ENCODE data around the gene SHOX.
"Not testable (repeated sequence)": the region's sequence is repeated elsewhere in the genome, so short reads cannot be mapped to it uniquely, and the experiment has no call there.

SHOX gene

DNA sequence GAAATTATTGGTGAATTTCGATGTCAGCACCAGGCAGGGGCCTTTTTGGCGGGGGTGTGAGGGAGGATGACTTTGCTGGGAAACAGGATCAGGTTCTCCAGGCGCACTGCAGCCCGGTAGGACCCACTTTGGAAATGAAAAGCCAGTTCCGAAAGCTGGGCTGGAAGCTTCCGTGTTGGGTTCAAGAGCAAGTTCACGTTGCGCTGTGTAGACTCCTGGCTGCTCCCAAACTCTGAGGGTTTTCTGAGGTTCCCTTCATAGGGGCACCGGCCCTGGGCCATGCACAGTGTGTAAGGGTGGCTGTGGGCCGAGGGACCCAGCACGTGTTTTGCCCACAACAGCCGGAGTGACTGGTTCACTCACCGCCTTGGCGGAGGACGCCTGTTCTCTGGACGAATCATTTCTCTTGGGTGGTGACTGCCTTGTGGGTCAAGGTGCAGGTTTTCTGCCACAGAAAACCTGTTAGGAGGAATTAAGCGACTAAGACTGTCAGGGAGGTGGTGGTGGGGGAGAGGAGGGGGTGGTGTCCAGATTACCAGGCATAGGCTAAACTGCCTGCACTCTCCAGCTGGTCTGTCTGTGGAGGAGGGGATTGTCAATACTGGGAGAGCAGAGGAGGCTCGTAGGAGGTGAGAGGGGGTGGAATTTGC is 8.0 kb downstream of the SHOX start:
- peak; percentile 43 for DNase-seq

DNA sequence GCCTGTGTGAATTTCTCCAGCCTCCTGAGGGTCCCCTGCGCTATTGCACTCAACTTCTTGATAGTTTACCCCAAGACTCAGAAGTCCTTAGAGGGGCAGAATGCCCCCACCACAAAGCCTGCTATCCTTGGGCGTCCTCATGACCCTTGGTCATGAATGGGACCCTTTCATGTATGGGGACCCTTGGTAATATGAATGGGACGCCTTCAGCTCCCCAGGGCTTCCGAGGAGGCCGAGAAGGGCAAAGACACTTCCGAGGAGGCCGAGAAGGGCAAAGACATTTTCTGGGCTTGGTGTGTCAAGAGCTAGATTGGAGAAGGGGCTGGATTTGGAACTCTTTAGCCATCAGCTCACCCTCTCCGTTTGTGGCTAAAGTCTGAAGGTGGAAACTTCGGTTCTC is 8.6 kb downstream of the SHOX start:
- DNase-seq: no peak

DNA sequence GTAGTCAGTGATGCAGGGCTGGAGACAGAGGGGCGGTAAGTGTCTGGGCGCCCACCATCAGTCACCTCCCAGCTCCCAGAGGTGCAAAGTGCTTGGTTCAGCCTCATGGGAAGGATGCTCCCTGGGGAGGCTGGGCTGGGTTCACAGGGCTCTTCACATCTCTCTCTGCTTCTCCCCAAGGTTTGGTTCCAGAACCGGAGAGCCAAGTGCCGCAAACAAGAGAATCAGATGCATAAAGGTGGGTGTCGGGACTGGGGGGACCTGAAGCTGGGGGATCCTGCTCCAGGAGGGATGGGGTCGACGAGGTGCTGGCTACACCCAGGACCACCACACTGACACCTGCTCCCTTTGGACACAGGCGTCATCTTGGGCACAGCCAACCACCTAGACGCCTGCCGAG is 10.1 kb downstream of the SHOX start:
- DNase-seq: no peak

DNA sequence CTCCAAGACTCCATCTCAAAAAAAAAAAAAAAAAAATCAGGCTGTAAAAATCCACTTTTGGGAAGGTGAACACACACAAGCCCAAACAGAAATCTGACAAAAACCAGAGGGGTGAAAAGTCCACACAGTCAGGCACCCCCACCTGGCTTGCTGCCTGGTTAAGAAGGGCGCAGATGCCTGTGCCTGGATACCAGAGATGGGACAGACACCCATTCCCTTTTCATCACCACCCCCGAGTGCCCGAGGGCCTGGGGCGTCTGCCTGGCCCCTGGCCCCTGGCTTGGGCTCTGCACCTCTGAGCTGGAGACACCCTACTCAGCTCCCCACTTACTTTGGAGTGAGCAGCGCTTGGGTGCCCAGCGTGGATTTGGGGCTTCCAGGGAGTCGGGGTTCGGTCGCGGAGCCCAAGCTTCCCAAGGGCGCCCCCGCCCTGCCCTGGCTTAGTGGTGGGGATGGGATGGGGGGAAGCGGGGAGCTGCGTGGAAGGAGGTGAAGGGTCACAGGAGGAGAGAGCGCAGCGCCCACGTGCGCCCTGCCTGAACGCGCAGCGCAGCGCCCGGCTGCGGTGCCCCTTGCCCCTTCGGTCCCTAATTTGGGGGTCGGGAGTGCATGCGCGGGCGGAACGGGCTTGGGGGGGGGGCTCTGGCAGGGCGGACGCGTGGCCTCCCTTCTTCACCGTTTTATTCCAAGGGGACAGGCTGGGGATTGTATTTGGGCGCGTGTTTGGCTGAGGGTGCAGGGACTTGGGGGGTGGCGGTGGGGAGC is 11.3 kb downstream of the SHOX start:
- no peak for DNase-seq

DNA sequence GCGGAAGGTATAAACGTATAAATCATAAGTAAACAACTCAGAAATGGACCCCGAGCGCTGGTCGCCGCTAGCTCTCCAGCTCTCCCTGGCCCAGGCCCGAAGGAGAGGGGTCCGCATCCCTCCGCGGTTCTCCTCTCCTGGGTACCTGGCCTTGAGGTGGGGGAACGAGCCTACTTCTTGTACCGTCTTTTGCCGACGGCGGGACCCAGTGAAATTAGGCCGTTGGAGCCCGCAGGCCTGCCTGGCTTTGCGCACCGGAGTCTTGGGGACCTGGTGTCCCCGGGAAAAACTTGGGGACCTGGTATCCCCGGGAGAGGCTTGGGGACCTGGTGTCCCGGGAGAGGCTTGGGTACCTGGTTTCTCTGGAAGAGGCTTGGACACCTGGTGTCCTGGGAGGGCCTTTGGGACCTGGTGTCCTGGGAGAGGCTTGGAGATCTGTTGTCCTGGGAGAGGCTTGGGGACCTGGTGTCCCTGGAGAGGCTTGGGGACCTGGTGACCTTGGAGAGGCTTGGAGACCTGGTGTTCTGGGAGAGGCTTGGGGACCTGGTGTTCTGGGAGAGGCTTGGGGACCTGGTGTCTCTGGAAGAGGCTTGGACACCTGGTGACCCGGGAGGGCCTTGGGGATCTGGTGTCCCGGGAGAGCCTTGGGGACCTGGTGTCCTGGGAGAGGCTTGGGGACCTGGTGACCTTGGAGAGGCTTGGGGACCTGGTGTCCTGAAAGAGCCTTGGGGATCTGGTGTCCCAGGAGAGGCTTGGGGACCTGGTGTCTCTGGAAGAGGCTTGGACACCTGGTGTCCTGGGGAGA is 12.0 kb downstream of the SHOX start:
- no peak for DNase-seq

DNA sequence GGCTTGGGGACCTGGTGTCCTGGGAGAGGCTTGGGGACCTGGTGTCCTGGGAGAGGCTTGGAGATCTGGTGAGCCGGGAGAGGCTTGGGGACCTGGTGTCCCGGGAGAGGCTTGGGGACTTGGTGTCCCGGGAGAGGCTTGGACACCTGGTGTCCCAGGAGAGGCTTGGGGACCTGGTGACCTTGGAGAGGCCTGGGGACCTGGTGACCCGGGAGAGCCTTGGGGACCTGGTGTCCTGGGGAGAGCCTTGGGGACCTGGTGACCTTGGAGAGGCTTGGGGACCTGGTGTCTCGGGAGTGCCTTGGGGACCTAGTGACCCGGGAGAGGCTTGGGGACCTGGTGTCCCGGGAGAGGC is 12.6 kb downstream of the SHOX start:
- no peak for DNase-seq

DNA sequence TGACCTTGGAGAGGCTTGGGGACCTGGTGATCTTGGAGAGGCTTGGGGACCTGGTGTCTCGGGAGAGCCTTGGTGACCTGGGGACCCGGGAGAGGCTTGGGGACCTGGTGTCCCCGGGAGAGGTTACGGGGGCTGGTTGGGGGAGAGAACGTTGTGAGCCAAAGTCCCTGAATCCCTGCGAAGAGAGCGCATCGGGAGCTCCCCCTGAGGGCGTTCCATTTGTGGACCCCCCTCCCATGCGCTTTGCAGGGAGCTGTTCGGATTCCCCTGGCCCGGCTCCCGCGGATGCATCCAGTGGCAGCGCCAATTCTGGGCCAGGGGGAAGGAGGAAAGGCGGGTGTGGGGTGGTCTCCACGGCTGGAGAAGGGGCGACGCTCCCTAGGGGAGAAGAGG is 13.3 kb downstream of the SHOX start:
- no peak for DNase-seq

DNA sequence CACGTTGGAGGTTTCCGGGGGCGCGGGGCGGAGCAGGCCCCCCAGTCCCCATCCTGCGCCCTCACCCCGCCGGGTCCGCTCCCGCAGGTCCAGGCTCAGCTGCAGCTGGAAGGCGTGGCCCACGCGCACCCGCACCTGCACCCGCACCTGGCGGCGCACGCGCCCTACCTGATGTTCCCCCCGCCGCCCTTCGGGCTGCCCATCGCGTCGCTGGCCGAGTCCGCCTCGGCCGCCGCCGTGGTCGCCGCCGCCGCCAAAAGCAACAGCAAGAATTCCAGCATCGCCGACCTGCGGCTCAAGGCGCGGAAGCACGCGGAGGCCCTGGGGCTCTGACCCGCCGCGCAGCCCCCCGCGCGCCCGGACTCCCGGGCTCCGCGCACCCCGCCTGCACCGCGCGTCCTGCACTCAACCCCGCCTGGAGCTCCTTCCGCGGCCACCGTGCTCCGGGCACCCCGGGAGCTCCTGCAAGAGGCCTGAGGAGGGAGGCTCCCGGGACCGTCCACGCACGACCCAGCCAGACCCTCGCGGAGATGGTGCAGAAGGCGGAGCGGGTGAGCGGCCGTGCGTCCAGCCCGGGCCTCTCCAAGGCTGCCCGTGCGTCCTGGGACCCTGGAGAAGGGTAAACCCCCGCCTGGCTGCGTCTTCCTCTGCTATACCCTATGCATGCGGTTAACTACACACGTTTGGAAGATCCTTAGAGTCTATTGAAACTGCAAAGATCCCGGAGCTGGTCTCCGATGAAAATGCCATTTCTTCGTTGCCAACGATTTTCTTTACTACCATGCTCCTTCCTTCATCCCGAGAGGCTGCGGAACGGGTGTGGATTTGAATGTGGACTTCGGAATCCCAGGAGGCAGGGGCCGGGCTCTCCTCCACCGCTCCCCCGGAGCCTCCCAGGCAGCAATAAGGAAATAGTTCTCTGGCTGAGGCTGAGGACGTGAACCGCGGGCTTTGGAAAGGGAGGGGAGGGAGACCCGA is 14.0 kb downstream of the SHOX start:
- peak; percentile 48 for DNase-seq

DNA sequence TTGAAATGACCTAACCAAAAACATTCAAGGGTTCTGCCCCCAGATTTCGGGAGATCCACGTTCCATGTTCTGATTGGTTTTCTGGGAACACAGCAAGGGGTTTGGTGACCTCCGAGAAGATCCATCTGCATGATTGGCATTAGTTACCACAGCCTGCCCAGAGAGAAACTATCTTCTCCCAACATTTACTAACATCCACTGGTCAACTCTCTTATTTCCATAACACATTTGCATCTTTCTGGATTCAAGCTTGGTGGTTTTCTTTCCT is 15.6 kb downstream of the SHOX start:
- DNase-seq: no peak

DNA sequence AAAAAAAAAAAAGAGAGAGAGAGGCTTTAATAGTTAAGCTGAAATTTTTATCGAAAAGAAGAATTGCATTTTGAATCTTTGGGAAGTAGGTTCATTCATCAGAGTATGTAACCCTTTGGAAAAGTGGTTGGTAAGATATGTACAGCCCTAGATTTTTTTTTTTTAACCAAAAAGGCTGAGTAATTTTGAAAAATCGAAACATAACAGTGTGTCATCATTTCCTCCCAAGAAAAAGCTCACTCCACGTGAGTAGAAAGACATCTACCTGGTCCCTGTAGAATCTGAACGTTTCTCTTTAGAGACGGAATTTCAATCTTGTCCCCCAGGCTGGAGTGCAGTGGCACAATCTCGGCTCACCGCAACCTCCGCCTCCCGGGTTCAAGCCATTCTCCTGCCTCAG is 16.2 kb downstream of the SHOX start:
- no peak for DNase-seq

DNA sequence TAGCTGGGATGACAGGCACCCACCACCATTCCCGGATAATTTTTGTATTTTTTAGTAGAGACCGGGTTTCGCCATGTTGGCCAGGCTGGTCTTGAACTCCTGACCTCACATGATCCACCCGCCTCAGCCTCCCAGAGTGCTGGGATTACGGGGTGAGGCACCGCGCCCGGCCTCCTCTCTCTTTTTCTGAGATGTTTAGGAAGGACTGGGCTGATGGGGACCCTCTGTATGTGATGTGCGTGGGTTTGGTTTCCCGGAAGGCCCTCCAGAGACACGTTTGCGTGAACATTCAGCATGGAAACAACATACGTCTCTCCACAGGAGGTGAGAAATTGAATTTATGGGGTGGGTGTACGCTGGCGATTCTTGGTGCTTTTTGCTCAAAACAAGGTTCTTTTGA is 18.6 kb downstream of the SHOX start:
- no peak for DNase-seq

DNA sequence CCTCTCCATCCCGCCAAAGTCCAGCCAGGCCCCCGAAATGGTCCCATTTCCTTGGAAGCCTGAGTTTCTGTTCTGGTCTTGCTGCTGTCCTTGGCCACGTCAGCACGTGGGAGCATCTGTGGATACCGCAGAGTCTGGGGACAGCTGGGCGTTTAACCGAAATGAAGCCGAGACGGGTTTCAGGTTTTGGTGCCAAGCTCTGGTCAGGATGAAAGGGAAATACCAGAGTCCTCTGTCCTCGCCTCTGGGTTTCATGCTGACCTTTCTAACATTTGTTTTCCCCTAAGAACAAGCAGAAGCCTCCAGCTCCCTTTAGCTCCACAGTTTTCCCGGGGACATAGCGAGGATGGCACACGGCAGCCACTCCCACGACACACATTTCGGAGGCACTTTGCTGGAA is 19.7 kb downstream of the SHOX start:
- DNase-seq: no peak

DNA sequence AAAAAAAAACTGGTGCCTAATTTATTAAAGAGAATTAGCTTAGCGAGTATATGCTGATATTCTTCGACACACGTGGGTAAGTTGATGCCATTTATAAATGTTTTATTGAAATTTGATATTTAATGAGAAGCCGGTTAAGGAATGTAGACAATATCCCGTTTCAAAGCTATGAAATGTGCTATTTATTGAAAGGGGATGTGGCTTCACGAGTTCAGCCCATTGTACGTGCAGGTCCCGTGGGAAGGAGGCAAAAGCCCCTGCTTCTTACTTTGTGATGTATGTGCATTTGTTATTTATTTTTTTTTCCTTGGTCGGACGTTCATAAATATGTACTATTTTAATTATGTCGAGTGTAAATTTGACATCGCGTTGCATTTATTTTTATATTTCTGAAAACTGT is 20.2 kb downstream of the SHOX start:
- no peak for DNase-seq

DNA sequence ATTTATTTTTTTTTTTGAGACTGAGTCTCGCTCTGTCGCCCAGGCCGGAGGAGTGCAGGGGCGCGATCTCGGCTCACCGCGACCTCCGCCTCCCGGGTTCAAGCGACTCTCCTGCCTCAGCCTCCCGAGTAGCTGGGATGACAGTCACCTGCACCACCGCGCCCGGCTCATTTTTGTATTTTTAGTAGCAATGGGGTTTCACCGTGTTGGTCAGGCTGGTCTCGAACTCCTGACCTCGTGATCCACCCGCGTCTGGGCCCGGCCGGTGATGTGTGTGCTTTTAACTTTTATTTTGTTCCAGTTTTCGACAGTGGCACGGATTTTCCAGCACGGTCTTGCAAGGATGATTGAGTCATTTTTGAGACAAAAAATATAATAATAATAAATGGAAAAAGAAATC is 21.3 kb downstream of the SHOX start:
- DNase-seq: not testable (repeated sequence)

DNA sequence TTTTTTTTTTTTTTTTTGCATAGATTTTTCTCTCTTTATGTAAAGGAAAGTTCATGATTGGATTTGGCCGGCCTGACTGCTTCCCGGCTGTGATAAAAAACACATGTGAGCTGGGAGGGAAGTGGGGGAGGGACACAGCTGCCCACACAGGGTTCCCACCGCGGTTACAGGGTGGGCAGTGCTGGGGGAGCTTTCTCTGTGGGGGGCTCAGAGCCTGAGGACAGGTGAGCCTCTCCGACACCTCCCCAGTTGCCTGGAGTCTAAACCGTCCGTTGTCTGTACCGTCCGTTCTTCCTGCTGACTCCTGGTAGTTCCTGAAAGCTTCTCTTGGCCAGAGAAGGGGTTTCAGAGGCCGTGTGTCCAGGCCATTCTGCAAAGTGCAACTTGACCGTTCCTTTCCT is 21.8 kb downstream of the SHOX start:
- no peak for DNase-seq

DNA sequence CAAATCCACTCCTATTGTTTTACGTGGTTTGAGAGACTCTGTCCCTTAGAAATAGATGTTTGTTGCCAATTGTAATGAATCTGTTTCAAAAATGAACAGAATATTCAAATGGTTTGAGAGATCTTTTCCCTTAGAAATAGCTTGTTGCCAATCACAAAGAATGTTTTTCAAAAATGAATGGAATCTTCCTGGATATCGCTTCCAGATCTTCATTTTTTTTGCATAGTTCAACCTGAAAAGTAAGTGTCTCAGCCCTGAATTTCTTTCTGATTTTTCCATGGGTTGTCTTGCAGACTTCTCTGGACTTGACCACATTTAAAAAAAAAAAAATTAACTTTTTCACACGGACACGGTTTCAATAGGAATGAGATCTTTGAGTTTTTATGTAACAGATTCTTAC is 22.7 kb downstream of the SHOX start:
- no peak for DNase-seq

DNA sequence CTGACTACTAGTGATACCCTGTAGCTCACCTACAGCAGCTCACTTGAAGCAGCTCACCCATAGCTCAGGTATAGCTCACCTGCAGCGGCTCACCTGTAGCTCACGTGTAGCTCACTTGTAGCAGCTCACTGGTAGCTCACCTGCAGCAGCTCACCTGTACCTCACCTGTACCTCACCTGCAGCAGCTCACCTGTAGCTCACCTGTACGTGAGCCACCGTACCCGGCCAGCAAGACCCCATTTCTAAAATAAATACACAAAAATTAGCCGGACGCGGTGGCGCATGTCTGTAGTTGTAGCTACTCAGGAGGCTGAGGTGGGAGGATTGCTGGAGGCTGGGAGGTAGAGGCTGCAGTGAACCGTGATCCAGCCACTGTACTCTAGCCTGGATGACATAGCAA is 30.6 kb downstream of the SHOX start:
- no peak for DNase-seq

DNA sequence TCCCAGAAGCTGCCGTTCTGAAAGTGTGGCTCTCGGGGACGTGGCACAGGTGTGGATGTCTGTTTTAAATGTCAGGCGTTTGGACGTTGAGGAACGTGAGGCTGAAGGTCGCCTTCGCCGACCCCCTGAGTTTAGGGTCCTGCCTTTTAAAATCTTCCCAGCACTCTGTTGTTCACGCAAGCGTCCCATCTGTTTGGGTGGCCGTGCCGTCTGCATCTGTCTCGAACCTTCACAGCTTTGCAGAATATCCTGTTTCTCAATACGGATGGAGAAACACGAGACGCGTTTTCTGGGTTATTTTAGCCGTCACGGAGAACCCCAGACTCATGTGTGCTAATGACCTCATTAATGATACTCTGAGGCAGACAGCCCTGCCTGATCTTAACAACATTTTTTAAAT is 31.5 kb downstream of the SHOX start:
- no peak for DNase-seq

DNA sequence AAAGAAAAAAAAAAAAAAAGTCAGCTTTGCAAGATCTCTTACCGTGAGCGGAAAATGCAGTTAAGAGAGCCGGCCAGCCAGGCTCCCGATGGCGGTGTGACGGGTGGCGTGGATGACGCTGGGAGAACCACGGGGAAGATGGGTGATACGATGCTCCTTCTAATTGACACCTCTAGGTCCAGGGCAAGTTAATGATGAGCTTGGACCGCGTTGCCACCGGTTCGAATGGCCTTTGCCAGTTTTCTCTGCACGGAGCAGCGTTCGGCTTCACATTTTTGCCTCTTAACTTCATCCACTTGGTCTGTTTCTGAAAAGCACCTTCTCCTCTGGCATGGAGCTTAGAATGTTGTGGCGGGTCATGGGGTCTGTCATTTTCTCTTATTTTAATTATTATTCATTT is 33.2 kb downstream of the SHOX start:
- no peak for DNase-seq

DNA sequence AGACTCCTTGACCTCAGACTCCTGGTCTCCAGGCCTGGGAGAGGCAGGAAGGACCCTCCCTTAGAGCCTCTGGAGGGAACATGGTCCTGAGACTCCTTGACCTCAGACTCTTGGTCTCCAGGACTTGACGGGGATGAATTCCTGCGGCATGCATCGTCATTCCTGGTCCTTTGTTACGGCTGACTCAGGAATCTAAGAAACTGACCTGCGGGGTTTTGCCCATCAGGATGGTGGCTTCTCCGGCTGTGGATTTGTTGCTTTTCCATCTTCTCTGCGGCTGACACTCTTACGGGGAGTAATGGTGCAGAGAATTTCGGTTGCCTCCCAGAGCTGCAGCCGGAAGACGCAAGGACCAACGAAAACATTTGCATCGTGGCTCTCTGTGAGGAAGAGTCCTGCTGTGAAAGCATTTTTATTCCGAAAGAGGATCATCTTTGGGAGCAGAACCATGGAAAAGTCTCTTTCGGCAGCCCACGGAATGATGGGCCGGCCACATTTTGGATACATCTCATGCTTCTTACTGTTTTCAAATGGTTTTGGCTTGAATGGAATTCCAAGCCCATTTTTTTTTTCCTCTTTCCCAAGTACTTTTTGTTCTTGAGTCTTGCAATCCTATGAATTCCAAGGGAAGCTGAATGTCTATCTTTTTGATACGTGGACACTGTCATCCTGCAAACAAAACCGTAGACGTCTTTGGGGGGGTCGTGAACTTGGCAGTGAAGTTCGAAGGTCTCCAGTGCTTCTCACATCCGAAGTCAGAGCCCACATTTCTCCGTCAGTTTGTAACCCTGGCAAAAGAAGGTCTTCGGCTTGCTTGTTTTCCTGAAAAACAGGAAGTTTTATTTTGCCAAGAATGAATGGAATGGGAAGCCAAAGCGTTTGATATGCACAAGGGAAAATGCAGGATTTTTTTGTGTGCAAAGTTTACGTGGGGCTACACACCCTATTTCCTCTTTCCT is 36.5 kb downstream of the SHOX start:
- no peak for DNase-seq

DNA sequence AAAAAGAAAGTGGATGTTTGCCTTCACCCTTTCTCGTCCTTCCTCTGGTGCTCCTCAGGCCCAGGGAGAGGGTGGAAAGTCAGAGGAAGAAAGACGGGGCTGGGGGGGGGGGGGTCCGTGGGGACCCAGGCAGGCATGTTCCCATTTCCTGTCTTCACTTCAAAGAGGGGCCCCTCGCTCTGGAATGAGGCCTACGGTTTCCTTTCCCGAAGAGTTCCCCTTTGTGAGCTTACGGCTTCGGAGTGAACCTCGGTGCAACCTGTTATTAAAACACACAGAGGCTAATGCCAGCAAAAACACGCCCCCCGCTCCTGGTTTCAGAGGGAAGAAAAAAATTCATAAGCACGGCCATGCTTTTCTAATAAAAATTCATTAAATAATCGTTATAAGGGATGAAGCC is 40.1 kb downstream of the SHOX start:
- no peak for DNase-seq

DNA sequence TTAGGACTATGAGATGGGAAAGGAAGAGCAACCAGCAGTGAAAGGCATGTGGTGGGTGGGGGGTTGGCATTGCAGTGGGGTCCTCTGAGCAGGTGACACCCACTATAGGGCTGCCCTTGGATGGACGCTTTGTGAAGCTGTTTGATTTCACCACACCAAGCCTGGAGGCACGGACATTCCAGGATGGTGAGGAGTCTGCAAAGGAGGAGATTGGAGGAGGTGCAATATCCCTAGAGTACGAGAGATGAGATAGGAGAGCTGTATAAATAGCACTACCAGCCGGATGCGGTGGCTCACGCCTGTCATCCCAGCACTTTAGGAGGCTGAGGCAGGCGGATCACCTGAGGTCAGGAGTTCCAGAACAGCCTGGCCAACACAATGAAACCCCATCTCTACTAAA is 42.3 kb downstream of the SHOX start:
- no peak for DNase-seq

Data from retina (tissue), 1 donor.